SK-N-SH (cell line): ENCODE measurements around the gene CYB561D1. TPM values are rescaled to one million over a fixed set of nuclear protein-coding genes. Genes with fewer than 3 reads are reported as not detected.

Experiments used
- CTCF ChIA-PET: fragments of 300-600, 350-600 bp; formaldehyde crosslinking; extraction: SDS; loops from one replicate; lab custom pipeline; 2021; lab: Yijun Ruan, JAX
- POLR2A ChIA-PET: fragments of 350-600 bp; sonication (Branson Sonifier 250); formaldehyde crosslinking; extraction: SDS; loops from one replicate; lab custom pipeline; 2020; ENCODE audit warnings: antibody characterized with exemption, inconsistent platforms; lab: Yijun Ruan, JAX
- DNase-seq: peaks from one replicate; pipeline ENCODE4 v3.0.0; 2012
- H2AFZ ChIP-seq: fragments of 200-600 bp; sonication (generic); 2 replicates; pipeline ENCODE4 v1.8.1; 2016; ENCODE audit warnings: antibody characterized with exemption, mild to moderate bottlenecking, low read depth
- H3F3A ChIP-seq: fragments of 200-600 bp; sonication (generic); replicated peaks from 2 replicates; pipeline ENCODE3; 2016; ENCODE audit warnings: antibody characterized with exemption, mild to moderate bottlenecking; ENCODE audit not compliant: insufficient read depth
- H3K27ac ChIP-seq, 2 experiments: fragments of 200-500 bp in 1 of 2; fragments of 200-600 bp in 1 of 2; sonication (Bioruptor generic) in 1 of 2; sonication (generic), shearing (Covaris generic) in 1 of 2; 2 replicates each; pipeline versions ENCODE4 v1.5.1 to v1.6.1; 2014 to 2016; ENCODE audit warnings: low read depth in 2 of 2, inconsistent platforms in 1 of 2, low read length in 1 of 2, mild to moderate bottlenecking in 1 of 2, mixed read lengths in 1 of 2
- H3K27me3 ChIP-seq: fragments of 200-600 bp; sonication (generic), shearing (Covaris generic); 2 replicates; pipeline ENCODE4 v1.6.1; 2016; ENCODE audit warnings: mixed run types; ENCODE audit not compliant: insufficient read depth
- H3K36me3 ChIP-seq, 2 experiments: fragments of 200-500 bp in 1 of 2; fragments of 200-600 bp in 1 of 2; sonication (Bioruptor generic) in 1 of 2; sonication (generic) in 1 of 2; replicated peaks in 1 of 2; 2 replicates each; pipeline versions ENCODE3 to v1.5.1; 2014 to 2016; ENCODE audit warnings: low read length in 1 of 2, mild to moderate bottlenecking in 1 of 2; ENCODE audit not compliant: insufficient read depth in 2 of 2, control insufficient read depth in 1 of 2
- H3K4me1 ChIP-seq, 2 experiments: fragments of 200-500 bp in 1 of 2; fragments of 200-600 bp in 1 of 2; sonication (Bioruptor generic) in 1 of 2; sonication (generic), shearing (Covaris generic) in 1 of 2; 2 replicates each; pipeline versions ENCODE4 v1.5.1 to v1.6.1; 2014 to 2016; ENCODE audit warnings: low read depth in 1 of 2, low read length in 1 of 2, mixed run types in 1 of 2; ENCODE audit not compliant: insufficient read depth in 2 of 2, control insufficient read depth in 1 of 2
- H3K4me2 ChIP-seq: fragments of 200-600 bp; sonication (generic), shearing (Covaris generic); 2 replicates; pipeline ENCODE4 v1.6.1; 2017; ENCODE audit warnings: mixed run types
- H3K4me3 ChIP-seq, 2 experiments: fragments of 200-500 bp in 1 of 2; fragments of 200-600 bp in 1 of 2; sonication (Bioruptor generic) in 1 of 2; sonication (generic), shearing (Covaris generic) in 1 of 2; 2 replicates each; pipeline versions ENCODE4 v1.5.1 to v1.8.1; 2014 to 2016; ENCODE audit warnings: low read depth in 2 of 2, inconsistent platforms in 1 of 2, low read length in 1 of 2, mild to moderate bottlenecking in 1 of 2, mixed read lengths in 1 of 2, moderate library complexity in 1 of 2
- H3K79me2 ChIP-seq: fragments of 200-600 bp; sonication (generic); 2 replicates; pipeline ENCODE4 v1.8.1; 2017; ENCODE audit warnings: mild to moderate bottlenecking; ENCODE audit not compliant: insufficient read depth
- H3K9ac ChIP-seq: fragments of 200-600 bp; sonication (generic); 2 replicates; pipeline ENCODE4 v1.6.1; 2017; ENCODE audit warnings: mixed run types
- H3K9me2 ChIP-seq: fragments of 200-600 bp; sonication (generic); 2 replicates; pipeline ENCODE4 v1.6.1; 2017; ENCODE audit warnings: mixed run types
- H3K9me3 ChIP-seq: fragments of 200-600 bp; sonication (generic); 2 replicates; pipeline ENCODE4 v1.6.1; 2017; ENCODE audit warnings: mixed run types, mild to moderate bottlenecking, moderate library complexity
- H4K20me1 ChIP-seq: fragments of 200-600 bp; sonication (generic); 2 replicates; pipeline ENCODE4 v1.6.1; 2017; ENCODE audit warnings: mild to moderate bottlenecking, mixed run types; ENCODE audit not compliant: insufficient read depth
- CHD2 ChIP-seq: fragments of 150-350 bp; IDR thresholded peaks from 2 replicates; pipeline ENCODE4 v1.6.1; 2018; ENCODE audit warnings: low read length; ENCODE audit not compliant: partially characterized antibody
- CTCF ChIP-seq: fragments of 200-600 bp; sonication (generic); IDR thresholded peaks from 2 replicates; pipeline ENCODE4 v1.6.1; 2017; ENCODE audit warnings: antibody characterized with exemption, mild to moderate bottlenecking, moderate library complexity
- FOSL2 ChIP-seq: IDR thresholded peaks from 2 replicates; pipeline ENCODE4 v1.4.0; 2012; ENCODE audit warnings: low read depth, mild to moderate bottlenecking, moderate library complexity, borderline replicate concordance
- FOXM1 ChIP-seq: IDR thresholded peaks from 2 replicates; pipeline ENCODE4 v1.4.0; 2012; ENCODE audit warnings: low read depth, mild to moderate bottlenecking
- GABPA ChIP-seq: IDR thresholded peaks from 2 replicates; pipeline ENCODE4 v1.4.0; 2012; ENCODE audit warnings: low read depth, mild to moderate bottlenecking
- GATA2 ChIP-seq: sonication (generic); formaldehyde crosslinking; IDR thresholded peaks from 2 replicates; pipeline ENCODE4 v1.5.0; 2020; ENCODE audit warnings: mild to moderate bottlenecking, missing genetic modification reagents
- IRF3 ChIP-seq: fragments of 150-350 bp; IDR thresholded peaks from 2 replicates; pipeline ENCODE4 v1.6.1; 2016; ENCODE audit warnings: mild to moderate bottlenecking, low read depth, low read length
- MEF2A ChIP-seq: IDR thresholded peaks from 2 replicates; pipeline ENCODE4 v1.4.0; 2012; ENCODE audit warnings: low read depth, borderline replicate concordance
- PBX3 ChIP-seq: IDR thresholded peaks from 2 replicates; pipeline ENCODE4; 2012
- POLR2AphosphoS5 ChIP-seq: IDR thresholded peaks from 2 replicates; pipeline ENCODE4 v1.6.1; 2012; ENCODE audit warnings: low read depth, low read length
- RAD21 ChIP-seq: IDR thresholded peaks from 2 replicates; pipeline ENCODE4 v1.6.1; 2012; ENCODE audit warnings: mild to moderate bottlenecking, low read length
- SIN3A ChIP-seq: IDR thresholded peaks from 2 replicates; pipeline ENCODE4 v1.6.1; 2012; ENCODE audit warnings: low read depth, mild to moderate bottlenecking, low read length, moderate library complexity, borderline replicate concordance
- SMC3 ChIP-seq: IDR thresholded peaks from 2 replicates; pipeline ENCODE4 v1.6.1; 2012; ENCODE audit warnings: low read depth, low read length, improper control_type of control experiment
- USF1 ChIP-seq: IDR thresholded peaks from 2 replicates; pipeline ENCODE4 v1.4.0; 2012; ENCODE audit warnings: low read depth, borderline replicate concordance
- USF2 ChIP-seq: fragments of 150-350 bp; IDR thresholded peaks from 2 replicates; pipeline ENCODE4 v1.6.1; 2017; ENCODE audit warnings: antibody characterized with exemption, low read length, low read depth, borderline replicate concordance
- ZBTB33 ChIP-seq: IDR thresholded peaks from 2 replicates; pipeline ENCODE4 v1.4.0; 2012; ENCODE audit warnings: low read depth, borderline replicate concordance
- WGBS: methylation state at CpG from one replicate; pipeline ENCODE4 v1.1.6; 2017; ENCODE audit warnings: low lambda C conversion rate; 5-methylcytosine and 5-hydroxymethylcytosine counted together
- polyA plus RNA-seq, 3 experiments: library from polyadenylated mRNA; depleted of rRNA; stranded (reverse); fragments of >200 nt; gene quantifications; 2 replicates each; pipeline ENCODE4 v1.2.3, GENCODE V29; 2012

CYB561D1 gene
- polyA plus RNA-seq, 1 of the 3 experiments (the other 2 are of a cell fraction), result 5.4 TPM

GRCh38 chr1:109499661-109500536 is 6.0 kb downstream of the CYB561D1 start:
- Histone ChIP-seq H3K4me2 (no peak overlapping the region), H2AFZ (no peak overlapping the region), H3K4me3 (no peak overlapping the region), H3K4me1 (peaks cover 0 to 17% of the 10 kb centered on the region in 2 experiments; a peak in 1 of 4 replicates), H4K20me1 (no peaks in the 10 kb centered on the region), H3F3A (no peaks in the 10 kb centered on the region), H3K27ac (no peak overlapping the region; a peak in 1 of 4 replicates), H3K9ac (no peak overlapping the region), H3K9me2 (no peaks in the 10 kb centered on the region), H3K27me3 (no peaks in the 10 kb centered on the region), H3K9me3 (no peaks in the 10 kb centered on the region), H3K79me2 (peaks cover 13% of the 10 kb centered on the region), H3K36me3 (peaks cover 5 to 17% of the 10 kb centered on the region in 2 experiments)
- 78% methylated on average over 4 of the region's 4 CpGs for WGBS
- ChIA-PET CTCF (interaction anchor here (0.7 to 40.2 kb wide), 11 partner anchors 8 to 275 kb away, joined by 3 to 1710 read pairs (median 13); partner anchors contain the start of genes AMIGO1, ATXN7L2, CYB561D1 and GPR61), POLR2A (interaction anchor here (1.1 to 3.3 kb wide), 2 partner anchors 9 to 30 kb away, joined by 3 to 13 read pairs; partner anchors contain the start of gene AMIGO1)
- DNase-seq, result peak; percentile 42
- TF ChIP-seq RAD21 (peak; percentile 24; the same call in 1 of the 2 replicates), GATA2 (CRISPR knock-in tag) (no peak), MEF2A (no peak), CHD2 (no peak), USF2 (no peak), FOSL2 (no peak), USF1 (no peak), SMC3 (peak; percentile 24), SIN3A (no peak), GABPA (no peak), CTCF (peak; percentile 55), FOXM1 (no peak), ZBTB33 (no peak), POLR2AphosphoS5 (no peak), IRF3 (no peak), PBX3 (no peak)
